Type B pancreatic cell (in vitro differentiated cells): Measurements from ENCODE around the gene NXNL1. TPM values are rescaled to one million over a fixed set of nuclear protein-coding genes. Genes with fewer than 3 reads are reported as not detected.
"Not testable (repeated sequence)": the region's sequence is repeated elsewhere in the genome, so short reads cannot be mapped to it uniquely, and the experiment has no call there.

Source experiments
- DNase-seq: peaks from one replicate; pipeline ENCODE4 v3.0.0; 2021; ENCODE audit warnings: mixed read lengths; ENCODE audit not compliant: unreplicated experiment; ENCODE audit errors: extremely low spot score
- H3K27ac Mint-ChIP-seq: 2 replicates; pipeline ENCODE4 v1.8.0; 2021; ENCODE audit warnings: mild to moderate bottlenecking, mixed read lengths
- H3K27me3 Mint-ChIP-seq: 2 replicates; pipeline ENCODE4 v1.8.0; 2021; ENCODE audit warnings: mixed read lengths
- H3K36me3 Mint-ChIP-seq: 2 replicates; pipeline ENCODE4 v1.8.0; 2021; ENCODE audit warnings: mixed read lengths
- H3K4me1 Mint-ChIP-seq: one replicate; pipeline ENCODE4 v1.8.0; 2021; ENCODE audit warnings: mixed read lengths; ENCODE audit not compliant: unreplicated experiment
- H3K4me3 Mint-ChIP-seq: 2 replicates; pipeline ENCODE4 v1.8.0; 2021; ENCODE audit warnings: mild to moderate bottlenecking, mixed read lengths
- H3K9me3 Mint-ChIP-seq: 2 replicates; pipeline ENCODE4 v1.8.0; 2021; ENCODE audit warnings: mixed read lengths
- total RNA-seq: library from RNA; stranded (reverse); gene quantifications from 2 replicates; pipeline ENCODE4 v1.2.1, GENCODE V29; 2021; ENCODE audit warnings: low replicate concordance
- TF ChIP-seq, protein P1 (sequence below): fragments of 200-600 bp; sonication (generic); conservative IDR thresholded peaks from 2 replicates; pipeline ENCODE4 v1.5.0; 2021; ENCODE audit warnings: antibody characterized with exemption, mild to moderate bottlenecking

NXNL1 gene
- total RNA-seq, 1 donor from 2014 or later = not detected

DNA sequence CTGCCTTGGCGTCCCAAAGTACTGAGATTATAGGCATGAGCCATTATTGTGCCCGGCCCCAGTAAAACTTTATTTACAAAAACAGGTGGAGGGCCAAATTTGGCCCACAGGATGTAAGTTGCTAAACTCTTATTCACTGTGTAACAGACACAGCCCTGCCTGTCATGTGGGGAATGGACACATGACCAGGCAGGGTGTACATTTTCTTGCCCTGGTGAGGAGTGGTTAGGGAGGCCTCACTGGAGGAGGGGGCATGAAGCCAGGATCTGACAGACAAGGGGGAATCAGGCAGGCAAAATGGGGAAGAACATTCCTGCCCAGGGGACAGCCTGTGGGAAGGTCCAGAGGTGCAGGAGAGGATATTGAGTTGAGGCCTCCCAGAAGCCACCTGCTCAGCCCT lies 43.3 kb upstream of the NXNL1 start:
- peaks cover 10% of the 10 kb centered on the region for H3K4me1 Mint-ChIP-seq
- H3K27me3 Mint-ChIP-seq = no peaks in the 10 kb centered on the region

DNA sequence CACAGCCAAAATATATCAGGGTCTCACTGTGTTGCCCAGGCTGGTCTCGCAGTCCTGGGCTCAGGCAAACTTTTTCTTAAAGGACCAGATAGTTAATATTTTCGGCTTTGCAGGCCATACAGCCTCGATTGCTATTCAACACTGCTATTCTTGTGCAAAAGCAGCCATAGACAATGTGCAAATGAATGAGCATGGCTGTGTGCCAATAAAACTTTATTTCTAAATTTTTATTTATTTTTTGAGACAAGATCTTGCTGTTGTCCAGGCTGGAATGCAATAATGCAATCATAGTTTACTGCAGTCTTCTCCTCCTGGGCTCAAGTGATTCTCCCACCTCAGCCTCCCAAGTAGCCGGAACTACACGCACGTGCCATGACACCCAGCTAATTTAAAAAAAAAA lies 42.5 kb upstream of the NXNL1 start:
- Mint-ChIP-seq H3K36me3 (peaks cover 6% of the 10 kb centered on the region), H3K9me3 (no peaks in the 10 kb centered on the region), H3K27me3 (no peaks in the 10 kb centered on the region), H3K4me1 (peaks cover 17% of the 10 kb centered on the region), H3K4me3 (no peak overlapping the region), H3K27ac (no peak overlapping the region)
- TF ChIP-seq, protein P1, sequence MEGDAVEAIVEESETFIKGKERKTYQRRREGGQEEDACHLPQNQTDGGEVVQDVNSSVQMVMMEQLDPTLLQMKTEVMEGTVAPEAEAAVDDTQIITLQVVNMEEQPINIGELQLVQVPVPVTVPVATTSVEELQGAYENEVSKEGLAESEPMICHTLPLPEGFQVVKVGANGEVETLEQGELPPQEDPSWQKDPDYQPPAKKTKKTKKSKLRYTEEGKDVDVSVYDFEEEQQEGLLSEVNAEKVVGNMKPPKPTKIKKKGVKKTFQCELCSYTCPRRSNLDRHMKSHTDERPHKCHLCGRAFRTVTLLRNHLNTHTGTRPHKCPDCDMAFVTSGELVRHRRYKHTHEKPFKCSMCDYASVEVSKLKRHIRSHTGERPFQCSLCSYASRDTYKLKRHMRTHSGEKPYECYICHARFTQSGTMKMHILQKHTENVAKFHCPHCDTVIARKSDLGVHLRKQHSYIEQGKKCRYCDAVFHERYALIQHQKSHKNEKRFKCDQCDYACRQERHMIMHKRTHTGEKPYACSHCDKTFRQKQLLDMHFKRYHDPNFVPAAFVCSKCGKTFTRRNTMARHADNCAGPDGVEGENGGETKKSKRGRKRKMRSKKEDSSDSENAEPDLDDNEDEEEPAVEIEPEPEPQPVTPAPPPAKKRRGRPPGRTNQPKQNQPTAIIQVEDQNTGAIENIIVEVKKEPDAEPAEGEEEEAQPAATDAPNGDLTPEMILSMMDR = no peak
- DNase-seq = no peak

More for the DNA sequence above, 43.3 kb upstream of the NXNL1 start:
- no peak for DNase-seq
- TF ChIP-seq, protein P1 = no peak
- Mint-ChIP-seq H3K36me3 (peaks cover 6% of the 10 kb centered on the region), H3K27ac (no peak overlapping the region), H3K9me3 (no peaks in the 10 kb centered on the region), H3K4me3 (no peak overlapping the region)

DNA sequence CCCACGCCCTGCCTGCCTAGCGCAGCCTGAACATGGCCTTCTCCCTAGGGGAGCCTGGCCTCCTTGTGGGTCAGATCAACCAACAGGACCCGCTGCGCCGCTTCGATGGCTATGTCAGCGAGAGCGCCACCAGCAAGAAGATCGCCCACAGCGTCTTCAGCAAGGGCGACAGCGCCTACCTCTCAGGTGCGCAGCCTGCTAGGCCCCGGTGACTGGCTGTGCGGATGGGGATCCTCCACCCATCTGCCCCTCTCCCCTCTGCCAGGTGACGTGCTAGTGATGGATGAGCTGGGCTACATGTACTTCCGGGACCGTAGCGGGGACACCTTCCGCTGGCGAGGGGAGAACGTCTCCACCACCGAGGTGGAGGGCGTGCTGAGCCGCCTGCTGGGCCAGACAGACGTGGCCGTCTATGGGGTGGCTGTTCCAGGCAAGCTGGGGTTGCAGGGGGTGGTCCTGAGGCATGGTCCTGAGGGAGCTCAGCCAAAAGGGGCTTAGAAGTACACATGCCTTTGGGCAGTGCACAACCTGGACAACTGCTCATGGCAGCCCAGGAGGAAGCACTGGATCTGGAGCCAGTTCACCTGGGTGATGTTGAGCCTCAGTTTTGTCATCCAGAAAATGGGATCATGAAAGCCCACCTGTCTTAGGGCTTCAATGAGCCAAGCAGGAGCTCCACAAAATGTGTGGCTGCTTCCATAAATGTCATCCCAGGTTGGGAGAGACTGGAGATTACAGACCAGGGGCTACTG lies 39.9 kb upstream of the NXNL1 start:
- Mint-ChIP-seq H3K4me3 (no peak overlapping the region), H3K9me3 (no peaks in the 10 kb centered on the region), H3K27me3 (no peaks in the 10 kb centered on the region), H3K27ac (no peak overlapping the region), H3K36me3 (no peaks in the 10 kb centered on the region), H3K4me1 (peaks cover 20% of the 10 kb centered on the region)
- no peak for DNase-seq
- TF ChIP-seq, protein P1 = no peak

DNA sequence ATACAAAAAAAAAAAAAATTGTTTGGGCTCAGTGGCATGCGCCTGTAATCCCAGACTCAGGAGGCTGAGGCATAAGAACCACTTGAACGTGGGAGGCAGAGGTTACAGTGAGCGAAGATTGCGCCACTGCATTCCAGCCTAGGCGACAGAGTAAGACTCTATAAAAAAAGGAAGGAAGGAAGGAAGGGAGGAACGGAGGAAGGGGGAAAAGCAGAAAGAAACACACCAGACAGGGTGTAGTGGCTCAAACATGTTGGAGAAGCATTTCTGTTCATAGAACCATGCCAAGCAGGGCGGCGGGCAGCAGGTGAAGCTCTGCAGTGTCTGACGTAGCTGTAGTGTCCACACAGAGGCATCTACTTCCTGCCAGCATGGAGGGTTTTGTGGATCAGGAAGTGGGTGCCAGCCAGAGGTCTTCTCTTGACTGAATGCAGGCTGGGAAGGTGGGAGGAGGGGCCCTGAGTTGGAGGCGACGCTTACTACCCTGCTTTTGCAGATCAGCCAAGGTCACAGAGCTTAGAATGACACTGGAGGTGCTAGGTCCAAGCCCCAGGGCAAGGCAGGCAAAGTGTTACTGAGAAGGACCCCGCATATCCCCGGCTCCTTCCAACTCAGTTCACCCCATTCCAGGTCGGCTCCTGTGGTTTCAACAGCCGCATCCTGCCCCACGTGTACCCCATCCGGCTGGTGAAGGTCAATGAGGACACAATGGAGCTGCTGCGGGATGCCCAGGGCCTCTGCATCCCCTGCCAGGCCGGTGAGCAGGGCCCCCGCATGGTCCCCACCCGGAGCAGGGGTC lies 39.1 kb upstream of the NXNL1 start:
- Mint-ChIP-seq H3K4me3 (no peak overlapping the region), H3K4me1 (peaks cover 20% of the 10 kb centered on the region), H3K36me3 (no peaks in the 10 kb centered on the region), H3K27me3 (no peaks in the 10 kb centered on the region), H3K27ac (no peak overlapping the region), H3K9me3 (no peaks in the 10 kb centered on the region)
- no peak for DNase-seq
- TF ChIP-seq, protein P1 = no peak

DNA sequence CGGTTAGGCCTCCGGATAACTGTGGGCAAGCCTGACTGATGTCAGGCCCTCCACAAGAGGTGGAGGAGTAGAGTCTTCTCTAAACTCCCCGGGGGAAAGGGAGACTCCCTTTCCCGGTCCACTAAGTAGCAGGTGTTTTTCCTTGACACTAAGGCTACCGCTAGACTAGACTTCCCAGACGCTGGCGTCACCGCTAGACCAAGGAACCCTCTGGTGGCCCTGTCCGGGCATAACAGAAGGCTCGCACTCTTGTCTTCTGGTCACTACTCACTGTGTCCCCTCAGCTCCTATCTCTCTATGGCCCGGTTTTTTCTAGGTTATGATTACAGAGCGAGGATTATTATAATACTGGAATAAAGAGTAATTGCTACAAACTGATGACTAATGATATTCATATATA lies 38.3 kb upstream of the NXNL1 start:
- peaks cover 20% of the 10 kb centered on the region for H3K4me1 Mint-ChIP-seq
- DNase-seq, H3K4me3 Mint-ChIP-seq, H3K36me3 Mint-ChIP-seq, H3K27me3 Mint-ChIP-seq, H3K27ac Mint-ChIP-seq, H3K9me3 Mint-ChIP-seq: not testable (repeated sequence)
- TF ChIP-seq, protein P1 = peak; percentile 51
